HEK293 (cell line): Measurements from ENCODE around the gene EDC3.

ENCODE experiments used
- CTCF ChIA-PET: fragments of 350-600 bp; formaldehyde crosslinking; extraction: SDS; loops from one replicate; lab custom pipeline; 2021; ENCODE audit warnings: antibody characterized with exemption; lab: Yijun Ruan, JAX
- POLR2A ChIA-PET: fragments of 300-600 bp; formaldehyde crosslinking; extraction: SDS; loops from one replicate; lab custom pipeline; 2020; ENCODE audit warnings: antibody characterized with exemption, inconsistent platforms; lab: Yijun Ruan, JAX
- H3K27ac ChIP-seq: fragments of 200-500 bp; sonication (Bioruptor generic); 2 replicates; pipeline ENCODE4 v1.5.1; 2014; ENCODE audit warnings: low read depth, low read length, control low read depth, inconsistent platforms; ENCODE audit errors: extremely low read depth
- H3K36me3 ChIP-seq, 2 experiments: fragments of 200-500 bp in 1 of 2; sonication (Bioruptor generic) in 1 of 2; 1 replicate in 1 of 2; 2 replicates in 1 of 2; pipeline ENCODE4 v1.5.1; 2014 to 2017; ENCODE audit warnings: inconsistent platforms in 2 of 2, low read length in 2 of 2; ENCODE audit not compliant: control insufficient read depth in 2 of 2, insufficient read depth in 1 of 2
- H3K4me1 ChIP-seq: fragments of 200-500 bp; sonication (Bioruptor generic); 2 replicates; pipeline ENCODE4 v1.5.1; 2014; ENCODE audit warnings: mild to moderate bottlenecking, low read length, inconsistent platforms; ENCODE audit not compliant: control insufficient read depth, insufficient read depth
- H3K4me3 ChIP-seq: 2 replicates; pipeline ENCODE4 v1.5.1; 2011; ENCODE audit warnings: low read depth, mild to moderate bottlenecking, control low read depth, low read length, moderate library complexity
- H3K9me3 ChIP-seq: fragments of 200-500 bp; sonication (Bioruptor generic); 2 replicates; pipeline ENCODE4 v1.5.1; 2014; ENCODE audit warnings: low read depth, low read length, inconsistent platforms; ENCODE audit not compliant: control insufficient read depth, insufficient read depth
- GLIS2 ChIP-seq: fragments of 450-650 bp; formaldehyde crosslinking; IDR thresholded peaks from 2 replicates; pipeline ENCODE4 v1.5.1; 2016; ENCODE audit warnings: missing biosample characterization, missing genetic modification characterization
- IKZF3 ChIP-seq: fragments of 450-650 bp; IDR thresholded peaks from 2 replicates; pipeline ENCODE4 v1.5.0; 2018; ENCODE audit warnings: missing biosample characterization, mild to moderate bottlenecking, missing genetic modification characterization, moderate library complexity
- OVOL3 ChIP-seq: fragments of 450-650 bp; formaldehyde crosslinking; IDR thresholded peaks from 2 replicates; pipeline ENCODE4 v1.5.1; 2016; ENCODE audit warnings: missing biosample characterization, missing genetic modification characterization
- PRDM1 ChIP-seq: fragments of 450-650 bp; formaldehyde crosslinking; IDR thresholded peaks from 2 replicates; pipeline ENCODE4; 2016; ENCODE audit warnings: missing biosample characterization, missing genetic modification characterization
- ZBTB20 ChIP-seq: fragments of 450-650 bp; formaldehyde crosslinking; IDR thresholded peaks from 2 replicates; pipeline ENCODE4 v1.5.1; 2016; ENCODE audit warnings: missing biosample characterization, missing genetic modification characterization
- ZBTB8A ChIP-seq: fragments of 450-650 bp; formaldehyde crosslinking; IDR thresholded peaks from 2 replicates; pipeline ENCODE4 v1.5.1; 2016; ENCODE audit warnings: missing biosample characterization, missing genetic modification characterization
- ZFP3 ChIP-seq: fragments of 450-650 bp; formaldehyde crosslinking; IDR thresholded peaks from 2 replicates; pipeline ENCODE4 v1.5.1; 2016; ENCODE audit warnings: low read depth, missing biosample characterization, missing genetic modification characterization
- ZFP69B ChIP-seq: fragments of 450-650 bp; formaldehyde crosslinking; IDR thresholded peaks from 2 replicates; pipeline ENCODE4 v1.5.1; 2016; ENCODE audit warnings: missing biosample characterization, missing genetic modification characterization
- ZIC2 ChIP-seq: fragments of 450-650 bp; formaldehyde crosslinking; IDR thresholded peaks from 2 replicates; pipeline ENCODE4 v1.5.1; 2016; ENCODE audit warnings: missing biosample characterization, missing genetic modification characterization
- ZNF121 ChIP-seq: fragments of 450-650 bp; formaldehyde crosslinking; IDR thresholded peaks from 2 replicates; pipeline ENCODE4 v1.5.1; 2016; ENCODE audit warnings: missing biosample characterization, missing genetic modification characterization
- ZNF140 ChIP-seq: fragments of 450-650 bp; formaldehyde crosslinking; IDR thresholded peaks from 2 replicates; pipeline ENCODE4 v1.5.1; 2016; ENCODE audit warnings: missing biosample characterization, missing genetic modification characterization
- ZNF174 ChIP-seq: fragments of 450-650 bp; formaldehyde crosslinking; IDR thresholded peaks from 2 replicates; pipeline ENCODE4 v1.5.0; 2017; ENCODE audit warnings: missing biosample characterization, mild to moderate bottlenecking, missing genetic modification characterization
- ZNF24 ChIP-seq: fragments of 450-650 bp; formaldehyde crosslinking; IDR thresholded peaks from 2 replicates; pipeline ENCODE4 v1.5.1; 2016; ENCODE audit warnings: missing biosample characterization, missing genetic modification characterization
- ZNF274 ChIP-seq, 2 experiments: fragments of 200-500 bp in 1 of 2; fragments of 450-650 bp in 1 of 2; sonication (Bioruptor generic) in 1 of 2; formaldehyde crosslinking in 1 of 2; IDR thresholded peaks; 2 replicates each; pipeline versions ENCODE4 v1.5.1 to v1.6.1; 2014 to 2016; ENCODE audit warnings: borderline replicate concordance in 1 of 2, inconsistent platforms in 1 of 2, low read length in 1 of 2, missing biosample characterization in 1 of 2, missing genetic modification characterization in 1 of 2
- ZNF292 ChIP-seq: fragments of 450-650 bp; formaldehyde crosslinking; IDR thresholded peaks from 2 replicates; pipeline ENCODE4 v1.5.1; 2016; ENCODE audit warnings: low read depth, missing biosample characterization, missing genetic modification characterization, borderline replicate concordance
- ZNF311 ChIP-seq: fragments of 450-650 bp; formaldehyde crosslinking; IDR thresholded peaks from 2 replicates; pipeline ENCODE4 v1.5.1; 2017; ENCODE audit warnings: missing biosample characterization, missing genetic modification characterization, borderline replicate concordance
- ZNF335 ChIP-seq: fragments of 450-650 bp; formaldehyde crosslinking; conservative IDR thresholded peaks from 2 replicates; pipeline ENCODE4 v1.5.1; 2016; ENCODE audit warnings: missing biosample characterization, missing genetic modification characterization
- ZNF521 ChIP-seq: fragments of 450-650 bp; formaldehyde crosslinking; IDR thresholded peaks from 2 replicates; pipeline ENCODE4 v1.5.1; 2017; ENCODE audit warnings: missing biosample characterization, mild to moderate bottlenecking, missing genetic modification characterization
- ZNF660 ChIP-seq: fragments of 450-650 bp; IDR thresholded peaks from 2 replicates; pipeline ENCODE4 v1.5.1; 2018; ENCODE audit warnings: missing biosample characterization, mild to moderate bottlenecking, missing genetic modification characterization
- ZNF677 ChIP-seq: fragments of 450-650 bp; IDR thresholded peaks from 2 replicates; pipeline ENCODE4 v1.5.0; 2018; ENCODE audit warnings: missing biosample characterization, mild to moderate bottlenecking, missing genetic modification characterization, moderate library complexity
- ZNF843 ChIP-seq: fragments of 450-650 bp; formaldehyde crosslinking; IDR thresholded peaks from 2 replicates; pipeline ENCODE4 v1.5.1; 2016; ENCODE audit warnings: missing biosample characterization, missing genetic modification characterization
- ZSCAN30 ChIP-seq: fragments of 450-650 bp; IDR thresholded peaks from 2 replicates; pipeline ENCODE4 v1.5.1; 2018; ENCODE audit warnings: missing biosample characterization, mild to moderate bottlenecking, missing genetic modification characterization, moderate library complexity
- TF ChIP-seq, protein P1 (sequence below): fragments of 450-650 bp; formaldehyde crosslinking; IDR thresholded peaks from 2 replicates; pipeline ENCODE4 v1.5.1; 2017; ENCODE audit warnings: missing biosample characterization, missing genetic modification characterization
- TF ChIP-seq, protein P2 (sequence below): fragments of 450-650 bp; formaldehyde crosslinking; IDR thresholded peaks from 2 replicates; pipeline ENCODE4 v1.5.1; 2016; ENCODE audit warnings: missing biosample characterization, missing genetic modification characterization
- TF ChIP-seq, protein P3 (sequence below): fragments of 450-650 bp; IDR thresholded peaks from 2 replicates; pipeline ENCODE4 v1.5.1; 2018; ENCODE audit warnings: missing biosample characterization, mild to moderate bottlenecking, missing genetic modification characterization
- TF ChIP-seq, protein P4 (sequence below): fragments of 450-650 bp; formaldehyde crosslinking; IDR thresholded peaks from 2 replicates; pipeline ENCODE4 v1.5.1; 2016; ENCODE audit warnings: missing biosample characterization, missing genetic modification characterization
- TF ChIP-seq, protein P5 (sequence below): fragments of 450-650 bp; formaldehyde crosslinking; IDR thresholded peaks from 2 replicates; pipeline ENCODE4 v1.5.1; 2016; ENCODE audit warnings: missing biosample characterization, missing genetic modification characterization

The EDC3 gene

DNA sequence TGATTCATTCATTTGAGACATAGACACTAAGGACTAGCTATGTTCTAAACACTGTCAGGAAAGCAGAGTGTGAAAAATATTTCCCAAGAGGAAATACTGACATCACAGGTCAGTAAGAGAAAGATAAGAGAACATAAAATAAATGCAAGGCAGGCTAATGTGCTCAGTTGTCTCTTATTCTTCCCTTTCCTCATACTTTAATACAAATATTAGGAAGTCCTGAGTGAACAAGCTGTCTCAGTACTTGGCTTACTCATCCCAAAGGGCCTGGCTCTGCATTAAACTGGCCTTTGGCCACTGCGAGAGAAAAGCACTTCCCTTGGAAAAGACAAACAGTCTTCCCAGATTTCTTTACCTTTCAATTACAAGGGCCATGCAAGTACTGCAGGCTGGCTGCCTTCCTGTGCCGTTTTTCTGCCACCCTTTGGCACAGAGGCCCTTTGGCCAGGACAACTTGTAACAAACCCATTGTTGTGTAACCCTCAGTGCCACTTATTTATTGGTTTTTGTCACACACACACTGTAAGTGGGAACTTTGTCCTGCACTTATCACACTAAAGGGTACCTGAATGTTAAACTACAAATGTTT is 31.7 kb downstream of the EDC3 start (continued):
- TF ChIP-seq, protein P1, sequence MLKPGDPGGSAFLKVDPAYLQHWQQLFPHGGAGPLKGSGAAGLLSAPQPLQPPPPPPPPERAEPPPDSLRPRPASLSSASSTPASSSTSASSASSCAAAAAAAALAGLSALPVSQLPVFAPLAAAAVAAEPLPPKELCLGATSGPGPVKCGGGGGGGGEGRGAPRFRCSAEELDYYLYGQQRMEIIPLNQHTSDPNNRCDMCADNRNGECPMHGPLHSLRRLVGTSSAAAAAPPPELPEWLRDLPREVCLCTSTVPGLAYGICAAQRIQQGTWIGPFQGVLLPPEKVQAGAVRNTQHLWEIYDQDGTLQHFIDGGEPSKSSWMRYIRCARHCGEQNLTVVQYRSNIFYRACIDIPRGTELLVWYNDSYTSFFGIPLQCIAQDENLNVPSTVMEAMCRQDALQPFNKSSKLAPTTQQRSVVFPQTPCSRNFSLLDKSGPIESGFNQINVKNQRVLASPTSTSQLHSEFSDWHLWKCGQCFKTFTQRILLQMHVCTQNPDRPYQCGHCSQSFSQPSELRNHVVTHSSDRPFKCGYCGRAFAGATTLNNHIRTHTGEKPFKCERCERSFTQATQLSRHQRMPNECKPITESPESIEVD, result no peak
- TF ChIP-seq ZNF660 (tag by site-specific recombination), result no peak
- TF ChIP-seq ZNF335 (tag by site-specific recombination), result peak; percentile 91
- TF ChIP-seq ZNF843, result peak; percentile 18; the same call in 1 of the 2 replicates
- TF ChIP-seq ZSCAN30 (tag by site-specific recombination), result 0 out of 2 replicates have a peak, but pooled peaks have one; percentile 21
- no peak for TF ChIP-seq ZNF274 (IDR thresholded peaks at IDR 0.05; ENCODE audit: low read length)
- no peak for TF ChIP-seq ZNF274 (tag by site-specific recombination; IDR thresholded peaks at IDR 0.05; ENCODE audit: borderline replicate concordance)
- peak; percentile 52; the same call in 1 of the 2 replicates for TF ChIP-seq IKZF3
- TF ChIP-seq ZBTB20 (tag by site-specific recombination), result no peak
- TF ChIP-seq GLIS2 (tag by site-specific recombination), result no peak
- TF ChIP-seq ZNF521, result no peak
- peak; percentile 75 for TF ChIP-seq PRDM1 (tag by site-specific recombination)
- TF ChIP-seq, protein P2, sequence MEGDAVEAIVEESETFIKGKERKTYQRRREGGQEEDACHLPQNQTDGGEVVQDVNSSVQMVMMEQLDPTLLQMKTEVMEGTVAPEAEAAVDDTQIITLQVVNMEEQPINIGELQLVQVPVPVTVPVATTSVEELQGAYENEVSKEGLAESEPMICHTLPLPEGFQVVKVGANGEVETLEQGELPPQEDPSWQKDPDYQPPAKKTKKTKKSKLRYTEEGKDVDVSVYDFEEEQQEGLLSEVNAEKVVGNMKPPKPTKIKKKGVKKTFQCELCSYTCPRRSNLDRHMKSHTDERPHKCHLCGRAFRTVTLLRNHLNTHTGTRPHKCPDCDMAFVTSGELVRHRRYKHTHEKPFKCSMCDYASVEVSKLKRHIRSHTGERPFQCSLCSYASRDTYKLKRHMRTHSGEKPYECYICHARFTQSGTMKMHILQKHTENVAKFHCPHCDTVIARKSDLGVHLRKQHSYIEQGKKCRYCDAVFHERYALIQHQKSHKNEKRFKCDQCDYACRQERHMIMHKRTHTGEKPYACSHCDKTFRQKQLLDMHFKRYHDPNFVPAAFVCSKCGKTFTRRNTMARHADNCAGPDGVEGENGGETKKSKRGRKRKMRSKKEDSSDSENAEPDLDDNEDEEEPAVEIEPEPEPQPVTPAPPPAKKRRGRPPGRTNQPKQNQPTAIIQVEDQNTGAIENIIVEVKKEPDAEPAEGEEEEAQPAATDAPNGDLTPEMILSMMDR (tag by site-specific recombination), result no peak
- TF ChIP-seq, protein P3, sequence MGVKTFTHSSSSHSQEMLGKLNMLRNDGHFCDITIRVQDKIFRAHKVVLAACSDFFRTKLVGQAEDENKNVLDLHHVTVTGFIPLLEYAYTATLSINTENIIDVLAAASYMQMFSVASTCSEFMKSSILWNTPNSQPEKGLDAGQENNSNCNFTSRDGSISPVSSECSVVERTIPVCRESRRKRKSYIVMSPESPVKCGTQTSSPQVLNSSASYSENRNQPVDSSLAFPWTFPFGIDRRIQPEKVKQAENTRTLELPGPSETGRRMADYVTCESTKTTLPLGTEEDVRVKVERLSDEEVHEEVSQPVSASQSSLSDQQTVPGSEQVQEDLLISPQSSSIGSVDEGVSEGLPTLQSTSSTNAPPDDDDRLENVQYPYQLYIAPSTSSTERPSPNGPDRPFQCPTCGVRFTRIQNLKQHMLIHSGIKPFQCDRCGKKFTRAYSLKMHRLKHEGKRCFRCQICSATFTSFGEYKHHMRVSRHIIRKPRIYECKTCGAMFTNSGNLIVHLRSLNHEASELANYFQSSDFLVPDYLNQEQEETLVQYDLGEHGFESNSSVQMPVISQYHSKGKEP (tag by site-specific recombination), result no peak
- TF ChIP-seq, protein P4, sequence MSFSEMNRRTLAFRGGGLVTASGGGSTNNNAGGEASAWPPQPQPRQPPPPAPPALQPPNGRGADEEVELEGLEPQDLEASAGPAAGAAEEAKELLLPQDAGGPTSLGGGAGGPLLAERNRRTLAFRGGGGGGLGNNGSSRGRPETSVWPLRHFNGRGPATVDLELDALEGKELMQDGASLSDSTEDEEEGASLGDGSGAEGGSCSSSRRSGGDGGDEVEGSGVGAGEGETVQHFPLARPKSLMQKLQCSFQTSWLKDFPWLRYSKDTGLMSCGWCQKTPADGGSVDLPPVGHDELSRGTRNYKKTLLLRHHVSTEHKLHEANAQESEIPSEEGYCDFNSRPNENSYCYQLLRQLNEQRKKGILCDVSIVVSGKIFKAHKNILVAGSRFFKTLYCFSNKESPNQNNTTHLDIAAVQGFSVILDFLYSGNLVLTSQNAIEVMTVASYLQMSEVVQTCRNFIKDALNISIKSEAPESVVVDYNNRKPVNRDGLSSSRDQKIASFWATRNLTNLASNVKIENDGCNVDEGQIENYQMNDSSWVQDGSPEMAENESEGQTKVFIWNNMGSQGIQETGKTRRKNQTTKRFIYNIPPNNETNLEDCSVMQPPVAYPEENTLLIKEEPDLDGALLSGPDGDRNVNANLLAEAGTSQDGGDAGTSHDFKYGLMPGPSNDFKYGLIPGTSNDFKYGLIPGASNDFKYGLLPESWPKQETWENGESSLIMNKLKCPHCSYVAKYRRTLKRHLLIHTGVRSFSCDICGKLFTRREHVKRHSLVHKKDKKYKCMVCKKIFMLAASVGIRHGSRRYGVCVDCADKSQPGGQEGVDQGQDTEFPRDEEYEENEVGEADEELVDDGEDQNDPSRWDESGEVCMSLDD (tag by site-specific recombination), result no peak
- no peak for TF ChIP-seq ZNF140 (tag by site-specific recombination)
- no peak for TF ChIP-seq ZNF311 (tag by site-specific recombination)

DNA sequence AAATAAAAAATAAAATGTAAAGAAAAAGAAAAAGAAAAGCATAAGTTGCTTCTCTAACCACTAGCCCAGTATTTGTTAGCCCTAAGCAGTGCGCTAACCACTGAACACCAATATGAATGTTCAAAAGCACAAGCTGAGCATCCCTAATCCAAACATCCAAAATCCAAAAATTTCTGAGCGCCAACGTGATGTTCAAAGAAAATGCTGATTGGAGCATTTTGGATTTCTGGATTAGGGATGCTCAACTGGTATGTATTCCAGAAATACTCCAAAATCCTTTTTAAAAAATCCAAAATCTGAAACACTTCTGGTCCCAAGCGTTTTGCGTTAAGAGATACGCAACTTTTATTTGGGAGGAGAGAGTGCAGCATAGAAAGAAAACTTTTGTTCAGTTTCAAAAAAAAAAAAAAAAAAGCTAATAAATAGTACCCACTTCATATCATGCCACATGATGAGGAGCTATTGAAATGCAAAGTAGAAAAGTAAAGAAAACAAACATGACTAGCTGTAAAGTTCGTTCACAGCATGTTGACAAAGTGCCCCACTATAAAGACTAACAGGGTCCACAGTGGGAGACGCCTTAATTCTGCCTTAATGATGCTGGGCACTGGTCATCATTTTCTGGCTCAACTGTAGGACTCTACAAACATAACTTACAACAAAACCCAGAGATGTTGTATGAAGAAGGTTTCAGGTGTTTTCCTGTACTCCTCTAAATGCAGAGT is 32.4 kb downstream of the EDC3 start:
- H3K27ac ChIP-seq, result peak overlapping the region; percentile 48
- H3K36me3 ChIP-seq, result peaks cover 5 to 9% of the 10 kb centered on the region in 2 experiments
- H3K4me3 ChIP-seq, result no peak overlapping the region
- H3K9me3 ChIP-seq, result no peaks in the 10 kb centered on the region
- POLR2A ChIA-PET, result interaction anchor here (0.6 to 1.0 kb wide), 2 partner anchors 55 to 231 kb away, joined by 3 to 6 read pairs; no protein-coding TSS in a partner anchor
- H3K4me1 ChIP-seq, result peaks cover 26% of the 10 kb centered on the region
- CTCF ChIA-PET, result interaction anchor here (0.6 to 3.8 kb wide), 5 partner anchors 28 to 238 kb away, joined by 3 to 24 read pairs (median 6); no protein-coding TSS in a partner anchor
- TF ChIP-seq ZBTB8A (tag by site-specific recombination) (peak; percentile 83), ZFP3 (tag by site-specific recombination) (peak; percentile 51), ZNF292 (tag by site-specific recombination) (no peak), ZNF24 (0 out of 2 replicates have a peak, but pooled peaks have one; percentile 30), ZNF174 (tag by site-specific recombination) (no peak), ZFP69B (tag by site-specific recombination) (peak; percentile 82), OVOL3 (tag by site-specific recombination) (0 out of 2 replicates have a peak, but pooled peaks have one; percentile 54), ZNF677 (tag by site-specific recombination) (peak; percentile 80), ZIC2 (tag by site-specific recombination) (peak; percentile 97), ZNF121 (tag by site-specific recombination) (no peak)
- TF ChIP-seq, protein P5, sequence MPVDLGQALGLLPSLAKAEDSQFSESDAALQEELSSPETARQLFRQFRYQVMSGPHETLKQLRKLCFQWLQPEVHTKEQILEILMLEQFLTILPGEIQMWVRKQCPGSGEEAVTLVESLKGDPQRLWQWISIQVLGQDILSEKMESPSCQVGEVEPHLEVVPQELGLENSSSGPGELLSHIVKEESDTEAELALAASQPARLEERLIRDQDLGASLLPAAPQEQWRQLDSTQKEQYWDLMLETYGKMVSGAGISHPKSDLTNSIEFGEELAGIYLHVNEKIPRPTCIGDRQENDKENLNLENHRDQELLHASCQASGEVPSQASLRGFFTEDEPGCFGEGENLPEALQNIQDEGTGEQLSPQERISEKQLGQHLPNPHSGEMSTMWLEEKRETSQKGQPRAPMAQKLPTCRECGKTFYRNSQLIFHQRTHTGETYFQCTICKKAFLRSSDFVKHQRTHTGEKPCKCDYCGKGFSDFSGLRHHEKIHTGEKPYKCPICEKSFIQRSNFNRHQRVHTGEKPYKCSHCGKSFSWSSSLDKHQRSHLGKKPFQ (tag by site-specific recombination), result 0 out of 2 replicates have a peak, but pooled peaks have one; percentile 21
